Measurements from ENCODE around the gene APBB2.

Gene APBB2

GRCh38 chr4:41185614-41186592 lies 28.4 kb downstream of the APBB2 start:
- ATAC-seq (ENCODE audit: low read depth) (peak; percentile 97), DNase-seq (ENCODE audit: low spot score) (no peak)
- Histone ChIP-seq H3K4me3 (ENCODE audit: severe bottlenecking) (peak overlapping the region; percentile 0), H3K9me3 (ENCODE audit: severe bottlenecking) (no peaks in the 10 kb centered on the region), H3K4me1 (ENCODE audit: insufficient read depth, poor library complexity, severe bottlenecking) (peaks cover 40% of the 10 kb centered on the region), H3K36me3 (ENCODE audit: low read depth) (no peaks in the 10 kb centered on the region), H3K27ac (ENCODE audit: poor library complexity, severe bottlenecking) (peak overlapping the region; percentile 77), H3K27me3 (ENCODE audit: insufficient read depth, poor library complexity, severe bottlenecking) (no peaks in the 10 kb centered on the region)
- TF ChIP-seq CTCF (IDR thresholded peaks at IDR 0.05; ENCODE audit: poor library complexity, severe bottlenecking), result no peak

- Histone ChIP-seq H3K4me1 (ENCODE audit: insufficient read depth, poor library complexity, severe bottlenecking) (peaks cover 55% of the 10 kb centered on the region), H3K9me3 (ENCODE audit: severe bottlenecking) (no peaks in the 10 kb centered on the region), H3K4me3 (ENCODE audit: severe bottlenecking) (no peak overlapping the region), H3K36me3 (ENCODE audit: low read depth) (no peaks in the 10 kb centered on the region), H3K27ac (ENCODE audit: poor library complexity, severe bottlenecking) (peak overlapping the region; percentile 77), H3K27me3 (ENCODE audit: insufficient read depth, poor library complexity, severe bottlenecking) (no peaks in the 10 kb centered on the region)
- DNase-seq (ENCODE audit: low spot score), result no peak
- no peak for TF ChIP-seq CTCF (IDR thresholded peaks at IDR 0.05; ENCODE audit: poor library complexity, severe bottlenecking)
- no peak for ATAC-seq (ENCODE audit: low read depth)
Measured at GRCh38 chr4:41184009-41184408, 30.3 kb downstream of the APBB2 start.

- Histone ChIP-seq H3K4me1 (ENCODE audit: insufficient read depth, poor library complexity, severe bottlenecking) (peaks cover 64% of the 10 kb centered on the region), H3K36me3 (ENCODE audit: low read depth) (no peaks in the 10 kb centered on the region), H3K27me3 (ENCODE audit: insufficient read depth, poor library complexity, severe bottlenecking) (no peaks in the 10 kb centered on the region), H3K27ac (ENCODE audit: poor library complexity, severe bottlenecking) (no peak overlapping the region), H3K9me3 (ENCODE audit: severe bottlenecking) (no peaks in the 10 kb centered on the region), H3K4me3 (ENCODE audit: severe bottlenecking) (no peak overlapping the region)
- no peak for ATAC-seq (ENCODE audit: low read depth)
- TF ChIP-seq CTCF (IDR thresholded peaks at IDR 0.05; ENCODE audit: poor library complexity, severe bottlenecking), result no peak
- DNase-seq (ENCODE audit: low spot score), result no peak
Measured at GRCh38 chr4:41183021-41183553, 31.3 kb downstream of the APBB2 start.

GRCh38 chr4:41181037-41181436 lies 33.3 kb downstream of the APBB2 start:
- Histone ChIP-seq H3K36me3 (ENCODE audit: low read depth) (peaks cover 6% of the 10 kb centered on the region; the same call in 1 of the 2 replicates), H3K4me3 (ENCODE audit: severe bottlenecking) (no peak overlapping the region), H3K27me3 (ENCODE audit: insufficient read depth, poor library complexity, severe bottlenecking) (no peaks in the 10 kb centered on the region), H3K9me3 (ENCODE audit: severe bottlenecking) (no peaks in the 10 kb centered on the region), H3K27ac (ENCODE audit: poor library complexity, severe bottlenecking) (peak overlapping the region; percentile 80), H3K4me1 (ENCODE audit: insufficient read depth, poor library complexity, severe bottlenecking) (peaks cover 65% of the 10 kb centered on the region)
- ATAC-seq (ENCODE audit: low read depth), result no peak
- DNase-seq (ENCODE audit: low spot score), result no peak
- TF ChIP-seq CTCF (IDR thresholded peaks at IDR 0.05; ENCODE audit: poor library complexity, severe bottlenecking), result no peak

Measured in RWPE2 (cell line).